ENCODE measurements around the gene ROBO1.

- TF ChIP-seq CTCF (IDR thresholded peaks at IDR 0.05) (no peak), POLR2A (IDR thresholded peaks at IDR 0.05) (no peak), POLR2AphosphoS5 (IDR thresholded peaks at IDR 0.05) (no peak)
Observed at GRCh38 chr3:78725703-78726246, 1042.0 kb downstream of the ROBO1 start.
